ENCODE measurements around the gene FGF18. TPM values are rescaled to one million over a fixed set of nuclear protein-coding genes. Genes with fewer than 3 reads are reported as not detected.
A peak's percentile ranks its signal among the peaks of the same experiment; 100 is the strongest.
"Not testable (repeated sequence)": the region's sequence is repeated elsewhere in the genome, so short reads cannot be mapped to it uniquely, and the experiment has no call there.

FGF18 gene
- total RNA-seq (2021): 0.52 and 1.1 TPM in 2 replicates
- Bru-seq, nascent RNA: percentile 53 among the genes with signal in this experiment
- BruChase-seq, experiment 1, labeled RNA remaining after a 2-hour chase: percentile 42 among the genes with signal in this experiment
- BruChase-seq, experiment 2, labeled RNA remaining after a 6-hour chase: percentile 48 among the genes with signal in this experiment
- long read RNA-seq, partial matches to known transcripts: 0 of 3 reads
- long read RNA-seq, other reads (novel, unspliced or antisense): 0 of 3 reads

GRCh38 chr5:171418982-171419687 lies at the start of gene FGF18:
Gene FGF18, plus strand, starts transcription at chr5:171419647. Its CDS starts 553 bp downstream, at chr5:171420200.
- Histone ChIP-seq H3K36me3 (ENCODE audit: low read depth) (no peaks in the 10 kb centered on the region), H3F3A (ENCODE audit: insufficient read depth, low read depth) (peaks cover 42% of the 10 kb centered on the region), H3K4me3 (peak within 1 kb of the TSS; percentile 64), H3K4me2 (peak within 1 kb of the TSS; percentile 92), H3K9me3 (ENCODE audit: insufficient read depth, low read depth) (no peaks in the 10 kb centered on the region), H3K4me1 (replicated peaks; ENCODE audit: insufficient read depth) (0 out of 2 replicates have a peak, but pooled peaks cover 7% of the 10 kb centered on the region), H3K79me2 (ENCODE audit: low read depth) (no peaks in the 10 kb centered on the region), H3K27me3 (ENCODE audit: insufficient read depth, low read depth) (no peaks in the 10 kb centered on the region), H3K9me2 (ENCODE audit: insufficient read depth) (no peaks in the 10 kb centered on the region), H2AFZ (peak within 1 kb of the TSS; percentile 76), H3K27ac (no peak within 1 kb of the TSS), H4K20me1 (ENCODE audit: insufficient read depth) (peaks cover 19% of the 10 kb centered on the region)
- BruUV-seq (replicated peaks): no TSS peak
- ChIA-PET CTCF (interaction anchor here (0.6 to 1.2 kb wide), 7 partner anchors 32 to 927 kb away, joined by 3 to 6 read pairs (median 3); no protein-coding TSS in a partner anchor), POLR2A (ENCODE audit: unreplicated experiment) (interaction anchor here (0.5 to 0.7 kb wide), 4 partner anchors 293 to 837 kb away, joined by 3 to 11 read pairs (median 4); no protein-coding TSS in a partner anchor)
- DNase-seq: peak; percentile 62 to 69
- TF ChIP-seq CTCF (conservative IDR thresholded peaks at IDR 0.05) (peak; percentile 30; the same call in 1 of the 2 replicates), EZH2 (IDR thresholded peaks at IDR 0.05; ENCODE audit: low read depth) (no peak)
- intact Hi-C loops (cut with micrococcal nuclease; ENCODE audit: unreplicated experiment): loop anchor here (1.0 to 10.0 kb wide), 7 partner anchors 63 to 866 kb away; partner anchors contain the start of genes STK10 and UBTD2

GRCh38 chr5:171369898-171370297 lies 49.5 kb upstream of the FGF18 start:
- POLR2A ChIA-PET (ENCODE audit: unreplicated experiment): no interaction called here
- no TSS peak for BruUV-seq (replicated peaks)
- H3K9me2 ChIP-seq (ENCODE audit: insufficient read depth): no peaks in the 10 kb centered on the region
- no peaks in the 10 kb centered on the region for H3K9me3 ChIP-seq (ENCODE audit: insufficient read depth, low read depth)
- TF ChIP-seq EZH2 (IDR thresholded peaks at IDR 0.05; ENCODE audit: low read depth) (no peak), CTCF (conservative IDR thresholded peaks at IDR 0.05) (no peak)
- H3K4me3 ChIP-seq: no peak overlapping the region
- H3F3A ChIP-seq (ENCODE audit: insufficient read depth, low read depth): no peaks in the 10 kb centered on the region
- no peak overlapping the region for H3K4me2 ChIP-seq
- no peaks in the 10 kb centered on the region for H4K20me1 ChIP-seq (ENCODE audit: insufficient read depth)
- intact Hi-C loops (cut with micrococcal nuclease; ENCODE audit: unreplicated experiment): no loop called here
- no peaks in the 10 kb centered on the region for H3K36me3 ChIP-seq (ENCODE audit: low read depth)
- H3K27me3 ChIP-seq (ENCODE audit: insufficient read depth, low read depth): no peaks in the 10 kb centered on the region
- DNase-seq: no peak
- CTCF ChIA-PET: no interaction called here
- no peaks in the 10 kb centered on the region for H3K79me2 ChIP-seq (ENCODE audit: low read depth)
- peaks cover 8% of the 10 kb centered on the region for H3K4me1 ChIP-seq (replicated peaks; ENCODE audit: insufficient read depth)
- H2AFZ ChIP-seq: no peak overlapping the region
- H3K27ac ChIP-seq: no peak overlapping the region

GRCh38 chr5:171370881-171371280 lies 48.6 kb upstream of the FGF18 start:
- H3K27me3 ChIP-seq (ENCODE audit: insufficient read depth, low read depth); intact Hi-C loops (cut with micrococcal nuclease; ENCODE audit: unreplicated experiment); H3K27ac ChIP-seq; H3K9me2 ChIP-seq (ENCODE audit: insufficient read depth); BruUV-seq (replicated peaks); H3K36me3 ChIP-seq (ENCODE audit: low read depth); H3K79me2 ChIP-seq (ENCODE audit: low read depth); POLR2A ChIA-PET (ENCODE audit: unreplicated experiment); CTCF ChIA-PET; H3K9me3 ChIP-seq (ENCODE audit: insufficient read depth, low read depth); H3K4me1 ChIP-seq (replicated peaks; ENCODE audit: insufficient read depth); H4K20me1 ChIP-seq (ENCODE audit: insufficient read depth); H2AFZ ChIP-seq; H3K4me3 ChIP-seq; H3F3A ChIP-seq (ENCODE audit: insufficient read depth, low read depth); H3K4me2 ChIP-seq: not testable (repeated sequence)
- TF ChIP-seq CTCF (conservative IDR thresholded peaks at IDR 0.05): peak; percentile 45; the same call in 1 of the 2 replicates
- DNase-seq: peak in 1 of 2 experiments; percentile 15
